Neural crest cell (in vitro differentiated cells): Measurements from ENCODE around the gene ITFG2. TPM values are rescaled to one million over a fixed set of nuclear protein-coding genes. Genes with fewer than 3 reads are reported as not detected.
"Not testable (repeated sequence)": the region's sequence is repeated elsewhere in the genome, so short reads cannot be mapped to it uniquely, and the experiment has no call there.

Experiments used
- DNase-seq: peaks from one replicate; pipeline ENCODE4 v3.0.0; 2021; ENCODE audit warnings: low read depth, mixed read lengths, low spot score
- H3K27ac Mint-ChIP-seq: one replicate; pipeline ENCODE4 v1.8.0; 2021; ENCODE audit warnings: mild to moderate bottlenecking, mixed read lengths; ENCODE audit not compliant: unreplicated experiment
- H3K27me3 Mint-ChIP-seq: 2 replicates; pipeline ENCODE4 v1.8.0; 2021; ENCODE audit warnings: low read depth, mild to moderate bottlenecking, mixed read lengths
- H3K36me3 Mint-ChIP-seq: 2 replicates; pipeline ENCODE4 v1.8.0; 2021; ENCODE audit warnings: low read depth, mild to moderate bottlenecking, mixed read lengths
- H3K4me1 Mint-ChIP-seq: 2 replicates; pipeline ENCODE4 v1.8.0; 2021; ENCODE audit warnings: mixed read lengths
- H3K4me3 Mint-ChIP-seq: one replicate; pipeline ENCODE4 v1.8.0; 2021; ENCODE audit warnings: mild to moderate bottlenecking, mixed read lengths
- H3K9me3 Mint-ChIP-seq: 2 replicates; pipeline ENCODE4 v1.8.0; 2021; ENCODE audit warnings: mixed read lengths
- CTCF ChIP-seq: fragments of 200-600 bp; sonication (generic); conservative IDR thresholded peaks from 2 replicates; pipeline ENCODE4 v1.5.0; 2021; ENCODE audit warnings: antibody characterized with exemption, mild to moderate bottlenecking
- total RNA-seq: library from RNA; stranded (reverse); gene quantifications from 2 replicates; pipeline ENCODE4 v1.2.1, GENCODE V29; 2021

Gene ITFG2
- total RNA-seq, 1 donor from 2014 or later, result 43.5 TPM

DNA sequence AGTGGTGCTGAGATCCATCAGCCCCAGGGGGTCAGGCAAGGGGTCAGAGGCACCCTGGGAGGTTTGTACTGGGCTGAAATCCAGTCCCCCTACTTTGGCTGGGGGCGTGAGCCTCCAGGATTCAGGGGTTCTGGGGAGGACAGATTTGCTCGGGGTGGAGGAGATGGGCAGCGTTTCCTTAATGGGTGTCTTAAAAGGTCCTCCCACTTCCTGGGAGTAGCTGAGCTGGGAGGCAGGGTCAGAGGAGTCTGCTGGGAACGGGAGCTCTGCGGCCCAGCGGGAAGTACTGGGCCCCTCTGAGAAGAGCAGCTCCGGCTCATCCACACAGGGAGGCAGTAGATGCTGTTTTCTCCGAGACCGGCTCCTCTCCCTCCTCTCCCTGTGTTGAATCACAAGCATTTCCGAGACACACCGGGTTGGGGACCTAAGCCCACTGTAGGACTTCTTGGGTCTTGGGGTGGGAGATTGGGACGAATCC is 46.5 kb downstream of the ITFG2 start:
- Mint-ChIP-seq H3K27ac (no peak overlapping the region), H3K4me3 (no peak overlapping the region), H3K4me1 (peaks cover 8% of the 10 kb centered on the region), H3K9me3 (no peaks in the 10 kb centered on the region), H3K36me3 (peaks cover 10% of the 10 kb centered on the region), H3K27me3 (no peaks in the 10 kb centered on the region)
- no peak for TF ChIP-seq CTCF
- DNase-seq, result no peak

GRCh38 chr12:2860170-2860569 is 47.7 kb downstream of the ITFG2 start:
- Mint-ChIP-seq H3K27me3 (no peaks in the 10 kb centered on the region), H3K4me3 (no peak overlapping the region), H3K9me3 (no peaks in the 10 kb centered on the region), H3K36me3 (peaks cover 12% of the 10 kb centered on the region), H3K4me1 (peaks cover 8% of the 10 kb centered on the region), H3K27ac (no peak overlapping the region)
- no peak for DNase-seq
- TF ChIP-seq CTCF, result no peak

DNA sequence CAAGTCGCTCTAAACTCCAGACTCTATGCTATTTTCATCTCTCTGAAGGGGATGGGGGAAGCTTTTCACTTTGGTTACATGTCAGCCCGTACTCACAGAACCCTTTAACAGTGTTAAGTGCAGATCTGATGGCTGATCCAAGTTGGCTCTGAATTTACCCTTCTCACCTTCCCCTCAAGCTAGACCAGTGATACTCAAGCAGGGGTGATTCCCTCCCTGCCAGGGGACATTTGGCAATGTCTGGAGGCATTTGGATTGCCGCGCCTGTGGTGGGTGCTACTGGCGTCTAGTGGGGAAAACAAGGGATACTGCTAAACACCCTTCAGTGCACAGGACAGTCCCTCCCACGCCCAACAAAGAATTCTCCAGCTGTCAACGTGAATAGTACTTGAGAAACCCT is 50.4 kb downstream of the ITFG2 start:
- H3K4me1 Mint-ChIP-seq, result no peaks in the 10 kb centered on the region
- no peaks in the 10 kb centered on the region for H3K9me3 Mint-ChIP-seq
- no peak overlapping the region for H3K27ac Mint-ChIP-seq
- no peaks in the 10 kb centered on the region for H3K27me3 Mint-ChIP-seq
- no peak for DNase-seq
- no peak overlapping the region for H3K4me3 Mint-ChIP-seq
- no peak for TF ChIP-seq CTCF
- H3K36me3 Mint-ChIP-seq, result peaks cover 19% of the 10 kb centered on the region

DNA sequence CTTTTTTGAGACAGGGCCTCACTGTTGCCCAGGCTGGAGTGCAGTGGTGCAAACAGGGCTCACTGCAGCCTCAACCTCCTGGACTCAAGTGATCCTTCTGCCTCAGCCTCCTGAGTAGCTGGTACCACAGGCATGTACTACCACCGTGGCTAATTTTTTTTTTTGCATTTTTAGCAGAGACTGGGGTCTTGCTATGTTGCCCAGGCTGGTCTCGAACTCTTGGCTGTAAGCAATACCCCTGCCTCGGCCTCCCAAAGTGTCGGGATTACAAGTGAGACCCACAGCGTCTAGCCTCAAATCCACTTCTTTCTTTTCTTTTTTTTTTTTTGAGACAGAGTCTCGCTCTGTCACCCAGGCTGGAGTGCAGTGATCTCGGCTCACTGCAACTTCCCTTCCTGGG is 50.9 kb downstream of the ITFG2 start:
- H3K4me3 Mint-ChIP-seq, H3K27me3 Mint-ChIP-seq, H3K27ac Mint-ChIP-seq, H3K4me1 Mint-ChIP-seq, DNase-seq, H3K9me3 Mint-ChIP-seq: not testable (repeated sequence)
- peaks cover 21% of the 10 kb centered on the region for H3K36me3 Mint-ChIP-seq

GRCh38 chr12:2864198-2864597 is 51.7 kb downstream of the ITFG2 start:
- Mint-ChIP-seq H3K36me3 (peaks cover 23% of the 10 kb centered on the region), H3K4me1 (no peaks in the 10 kb centered on the region), H3K27ac (no peak overlapping the region), H3K4me3 (no peak overlapping the region), H3K9me3 (no peaks in the 10 kb centered on the region), H3K27me3 (no peaks in the 10 kb centered on the region)
- DNase-seq, result no peak
- no peak for TF ChIP-seq CTCF

- peaks cover 17% of the 10 kb centered on the region for H3K36me3 Mint-ChIP-seq
- H3K4me3 Mint-ChIP-seq, H3K27me3 Mint-ChIP-seq, H3K9me3 Mint-ChIP-seq, DNase-seq, H3K4me1 Mint-ChIP-seq, H3K27ac Mint-ChIP-seq: not testable (repeated sequence)
These were observed 56.6 kb downstream of the ITFG2 start for GRCh38 chr12:2868986-2869632.

Other genes with a start within 250 kb of the ITFG2 start
- 102 and 113 TPM in 2 replicates for gene FKBP4, start 17.7 kb upstream of the ITFG2 start, total RNA-seq
- not detected in 2 replicates for gene NRIP2, start 22.4 kb downstream of the ITFG2 start, total RNA-seq
- gene TEX52, start 44.4 kb downstream of the ITFG2 start, total RNA-seq, result 0.25 TPM in 1 of 2 replicates, not detected in the other
- 147 and 149 TPM in 2 replicates for gene FOXM1, start 64.5 kb downstream of the ITFG2 start, total RNA-seq
- gene RHNO1, start 64.6 kb downstream of the ITFG2 start, total RNA-seq, result 55.5 and 60.5 TPM in 2 replicates
- 28.8 and 30.2 TPM in 2 replicates for gene TULP3, start 78.2 kb downstream of the ITFG2 start, total RNA-seq
- gene TEAD4, start 146.7 kb downstream of the ITFG2 start, total RNA-seq, result 28.6 and 30.9 TPM in 2 replicates